Activated T-cell treated with anti-CD3 and anti-CD28 coated beads for 24 hours (primary cell): ENCODE measurements around the gene DGUOK.
"Not testable (repeated sequence)": the region's sequence is repeated elsewhere in the genome, so short reads cannot be mapped to it uniquely, and the experiment has no call there.

Experiments
- DNase-seq: peaks from one replicate; pipeline ENCODE4 v3.0.0-alpha.2; 2020; ENCODE audit warnings: low read depth

Gene DGUOK

GRCh38 chr2:73926493-73927327 is at the start of gene DGUOK:
DGUOK (plus strand) TSS chr2:73926880; CDS start chr2:73926911, 31 bp downstream.
- peak; percentile 96 for DNase-seq

- no peak for DNase-seq
Measured at GRCh38 chr2:73877071-73877802, 49.4 kb upstream of the DGUOK start.

- not testable (repeated sequence) for DNase-seq
Measured at GRCh38 chr2:73877984-73878383, 48.7 kb upstream of the DGUOK start.

- DNase-seq, result no peak
Measured at GRCh38 chr2:73885406-73885805, 41.3 kb upstream of the DGUOK start.

- peak; percentile 54 for DNase-seq
Measured at GRCh38 chr2:73886357-73886756, 40.3 kb upstream of the DGUOK start.

- DNase-seq, result not testable (repeated sequence)
Measured at GRCh38 chr2:73887596-73888353, 38.9 kb upstream of the DGUOK start.

- no peak for DNase-seq
Measured at GRCh38 chr2:73888388-73888787, 38.3 kb upstream of the DGUOK start.

- DNase-seq, result no peak
Measured at GRCh38 chr2:73889206-73889605, 37.5 kb upstream of the DGUOK start.

GRCh38 chr2:73890301-73891092 is 36.2 kb upstream of the DGUOK start:
- no peak for DNase-seq

- no peak for DNase-seq
Measured at GRCh38 chr2:73891276-73891901, 35.3 kb upstream of the DGUOK start.

- no peak for DNase-seq
Measured at GRCh38 chr2:73892631-73893329, 33.9 kb upstream of the DGUOK start, which contains the start of gene ACTG2. ACTG2 (plus strand) TSS chr2:73893008; CDS start chr2:73901312, 8,304 bp downstream.

GRCh38 chr2:73893764-73894474 is 32.8 kb upstream of the DGUOK start:
- no peak for DNase-seq

GRCh38 chr2:73894475-73894850 is 32.2 kb upstream of the DGUOK start:
- DNase-seq, result no peak

GRCh38 chr2:73894877-73895276 is 31.8 kb upstream of the DGUOK start:
- no peak for DNase-seq

- no peak for DNase-seq
Measured at GRCh38 chr2:73895473-73895872, 31.2 kb upstream of the DGUOK start.

- peak; percentile 25 for DNase-seq
Measured at GRCh38 chr2:73896362-73897239, 30.1 kb upstream of the DGUOK start.

GRCh38 chr2:73897240-73897583 is 29.5 kb upstream of the DGUOK start:
- DNase-seq, result no peak

GRCh38 chr2:73897934-73898333 is 28.7 kb upstream of the DGUOK start:
- no peak for DNase-seq

- DNase-seq, result no peak
Measured at GRCh38 chr2:73899801-73900336, 26.8 kb upstream of the DGUOK start.
